Stimulated activated CD8-positive, alpha-beta memory T cell treated with anti-CD3 and anti-CD28 coated beads, Interleukin-4, amount 100 ng/mL, for 4 hours (primary cell): ENCODE results near the gene NASP.

Experiments used
- DNase-seq, 2 donors: peaks; one replicate each; pipeline ENCODE4 v3.0.0-alpha.2; 2020; ENCODE audit warnings: low read depth in 2 of 2, low spot score in 1 of 2

The NASP gene

DNA sequence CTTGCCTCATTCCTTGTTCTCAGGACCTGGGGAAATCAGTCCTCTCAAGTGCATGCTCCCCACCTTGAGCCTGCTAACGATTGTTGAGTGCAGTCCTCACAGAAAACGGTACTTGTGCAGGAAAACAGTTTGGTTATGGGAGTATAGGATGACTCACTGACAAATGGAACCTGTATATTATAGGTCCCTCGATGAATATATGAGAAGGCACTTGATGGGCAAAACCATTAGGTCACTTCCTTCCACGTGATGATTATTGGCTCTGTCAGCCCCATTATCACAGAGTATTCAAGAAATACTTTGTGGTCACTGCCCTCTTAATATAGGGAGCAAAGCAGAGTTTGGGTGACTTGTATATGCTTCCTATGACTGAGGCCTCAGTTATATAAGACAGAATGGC lies 33.8 kb downstream of the NASP start:
- no peak for DNase-seq

DNA sequence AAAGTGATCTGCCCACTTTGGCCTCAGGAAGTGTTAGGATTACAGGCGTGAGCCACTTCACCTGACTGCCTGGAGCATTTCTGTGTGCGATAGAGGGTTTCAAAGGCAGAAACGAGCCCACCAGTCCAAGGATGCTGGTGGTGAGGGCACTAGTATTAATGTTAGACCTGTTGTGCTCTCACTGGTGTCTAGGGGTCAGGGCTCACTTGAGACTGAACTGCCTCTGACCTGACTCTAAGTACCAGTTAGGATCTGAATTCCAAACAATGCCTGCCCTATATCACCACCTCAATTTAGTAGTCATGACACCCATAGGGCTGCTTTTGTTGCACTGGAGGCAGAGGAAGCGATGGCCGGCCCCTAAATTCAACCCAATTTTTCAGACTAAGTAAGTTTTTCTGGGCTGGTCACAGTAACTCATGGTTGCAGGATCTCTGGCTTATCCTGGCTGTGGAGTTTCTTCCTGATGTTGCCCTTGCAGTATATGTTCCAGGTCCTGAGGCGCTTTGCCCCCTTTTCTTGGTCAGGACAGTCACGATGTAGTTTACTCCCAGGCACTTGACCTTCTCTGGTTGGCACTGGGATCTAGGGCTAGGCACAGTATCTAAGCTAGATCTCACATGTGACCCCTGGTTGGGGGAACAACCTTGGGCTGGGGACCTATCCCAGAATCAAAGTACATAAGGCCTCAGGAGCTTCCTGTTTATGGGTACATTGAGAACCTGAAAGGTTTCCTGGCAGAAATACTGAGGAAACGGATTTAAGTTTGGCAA lies 35.5 kb downstream of the NASP start:
- DNase-seq = no peak

DNA sequence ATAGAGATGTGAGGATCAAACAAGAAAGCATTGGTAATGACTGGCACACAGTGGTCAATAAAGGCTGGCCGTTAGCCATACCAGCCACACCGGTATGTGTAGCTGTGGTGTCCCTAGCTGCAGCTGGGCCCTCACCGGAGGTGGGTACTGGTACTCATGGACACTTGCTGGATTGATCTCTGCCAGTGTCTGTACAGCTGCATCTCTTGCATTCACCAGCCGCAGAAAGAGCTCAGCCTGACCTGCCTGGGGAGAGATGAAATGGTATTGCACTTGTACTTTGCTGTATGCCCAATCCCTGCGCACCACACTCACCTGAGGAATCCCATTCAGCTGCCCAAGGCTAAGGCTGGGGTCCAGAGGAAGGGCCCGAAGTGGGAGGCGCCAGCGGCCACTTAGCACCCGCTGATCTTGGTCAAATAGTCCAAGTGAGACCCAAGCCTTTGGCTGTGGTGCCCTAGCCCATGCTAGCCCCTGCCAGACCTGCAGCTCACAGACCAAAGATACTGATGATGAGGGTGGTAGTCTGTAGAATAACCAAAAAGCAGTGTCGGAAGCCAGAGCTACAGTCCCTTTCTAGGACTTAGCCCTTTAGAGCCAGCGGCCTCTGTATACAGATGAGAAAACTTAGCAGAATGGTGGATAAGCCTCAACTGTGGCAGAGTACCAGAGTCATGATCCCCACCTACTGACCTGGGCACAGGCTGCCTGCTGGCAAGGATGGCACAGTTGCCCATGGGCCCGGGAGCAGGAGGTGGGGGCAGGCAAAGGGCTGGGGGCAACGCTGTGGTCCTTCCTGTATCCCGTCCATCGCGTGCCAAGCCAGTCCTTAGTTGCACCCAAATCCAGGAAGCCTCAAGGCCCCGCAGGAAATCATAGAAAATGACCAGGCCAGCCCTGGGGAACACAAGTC lies 37.0 kb downstream of the NASP start:
- DNase-seq = no peak

DNA sequence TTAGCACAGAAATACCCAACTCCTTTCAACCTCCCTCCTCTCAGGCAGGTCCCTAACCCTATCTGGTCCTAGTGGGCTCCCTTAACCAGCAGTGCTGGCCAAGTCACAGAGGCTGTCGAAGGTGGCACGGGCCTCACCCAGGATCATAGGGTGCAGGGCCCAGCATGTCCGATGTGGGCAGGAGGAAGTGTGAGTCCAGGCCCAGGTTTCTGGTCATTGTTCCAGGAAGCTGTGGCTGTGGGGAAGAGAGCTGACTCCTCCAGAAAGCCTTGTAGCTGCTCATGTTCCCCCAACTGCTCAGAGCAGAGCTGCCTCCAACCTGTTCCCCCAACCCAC lies 37.6 kb downstream of the NASP start:
- no peak for DNase-seq

DNA sequence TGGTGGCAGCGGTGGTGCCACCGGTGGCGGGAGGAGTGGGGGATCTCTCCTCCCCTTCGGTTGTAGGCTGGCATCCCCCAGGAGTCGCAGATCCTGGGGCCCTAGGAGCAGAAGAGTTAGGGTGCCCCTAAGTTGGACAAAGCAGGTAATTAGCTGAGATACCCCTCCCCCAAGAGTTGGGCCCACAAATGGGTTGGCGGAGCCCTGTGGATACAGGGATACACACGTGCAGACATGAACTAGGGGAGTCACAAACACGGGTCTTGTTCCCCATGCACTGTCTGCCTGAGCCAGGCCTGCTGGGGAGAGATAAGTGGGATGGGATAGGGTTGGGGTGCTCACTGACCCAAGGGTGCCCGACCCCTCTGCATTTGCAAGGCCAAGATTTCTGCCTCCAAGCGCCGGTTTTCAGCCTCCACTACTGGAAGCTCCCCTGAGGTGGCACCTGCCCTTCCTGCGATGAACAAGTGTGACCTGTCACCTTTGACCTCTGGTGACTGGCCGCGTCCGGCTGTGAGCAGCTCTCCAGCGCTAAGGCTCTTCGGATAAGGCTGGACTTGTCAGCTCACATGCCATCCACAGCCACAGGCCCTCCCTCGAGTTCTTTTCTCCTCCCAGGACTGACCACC lies 38.2 kb downstream of the NASP start:
- DNase-seq = no peak

DNA sequence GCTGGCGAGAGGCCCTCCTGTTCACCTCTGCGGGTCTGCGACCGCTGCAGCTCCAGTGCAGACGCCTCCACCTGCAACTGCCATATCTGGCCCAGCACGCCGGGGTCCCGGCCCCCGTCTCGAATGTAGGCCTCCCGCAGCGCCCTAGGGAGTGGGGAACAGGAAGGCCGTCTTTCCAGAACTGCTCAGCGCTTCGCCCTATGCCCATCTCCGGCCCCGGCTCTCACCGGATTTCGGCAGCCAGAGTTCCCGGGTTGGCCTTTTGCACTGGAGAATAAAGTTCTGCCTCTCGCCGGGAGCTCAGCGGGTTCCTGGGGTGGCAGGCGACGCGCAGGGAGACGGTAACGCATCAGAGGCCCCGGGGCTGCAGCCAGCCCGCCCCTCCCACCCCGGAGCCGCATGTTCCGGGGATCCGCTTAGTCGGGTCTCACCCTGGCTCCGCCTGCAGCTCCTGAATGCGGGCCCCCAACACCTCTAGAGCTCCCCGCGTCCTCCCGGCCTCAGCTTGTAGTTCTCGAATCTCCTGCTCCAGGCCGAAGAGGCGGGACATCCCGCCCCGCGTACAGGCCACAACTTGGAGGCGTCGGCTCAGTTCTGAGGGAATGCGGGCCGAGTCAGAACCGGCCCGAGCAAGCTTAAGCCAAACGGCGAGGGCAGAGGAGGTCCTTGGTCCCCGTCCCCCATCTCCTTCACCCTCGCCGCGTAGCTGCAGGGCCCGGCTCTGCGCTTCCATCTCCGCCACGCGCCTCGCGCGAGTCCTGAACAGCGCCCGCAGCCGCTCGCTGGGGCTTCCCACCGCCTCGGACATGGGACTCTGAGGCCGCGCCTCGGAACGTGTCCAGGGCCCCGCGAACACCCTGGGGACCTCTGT lies 38.9 kb downstream of the NASP start:
- no peak for DNase-seq

DNA sequence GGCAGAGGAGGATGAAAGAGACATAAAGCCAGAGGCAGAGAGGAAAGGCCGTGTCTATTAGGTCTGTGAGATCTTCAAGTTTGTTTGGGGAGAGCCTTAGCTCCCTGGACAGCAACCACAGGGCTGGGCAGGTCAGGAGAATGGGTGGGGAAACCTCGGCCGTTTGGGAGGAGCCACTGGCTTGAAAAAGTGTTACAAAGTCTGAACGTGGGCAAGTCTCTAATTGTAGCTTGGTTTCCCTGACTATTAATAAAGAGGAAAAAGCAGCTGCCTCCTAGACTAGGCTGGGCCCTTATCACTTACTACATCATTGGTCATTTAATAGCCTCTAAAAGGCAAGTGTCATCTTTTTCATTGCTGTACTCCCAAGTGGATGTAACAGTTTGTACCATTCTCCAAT lies 40.1 kb downstream of the NASP start, which contains the start of gene CCDC17:
TSS of gene CCDC17 (minus strand) at position 83 of the 400 bp plus-strand sequence. CDS start 145 bp downstream, outside the sequence.
- DNase-seq = no peak

DNA sequence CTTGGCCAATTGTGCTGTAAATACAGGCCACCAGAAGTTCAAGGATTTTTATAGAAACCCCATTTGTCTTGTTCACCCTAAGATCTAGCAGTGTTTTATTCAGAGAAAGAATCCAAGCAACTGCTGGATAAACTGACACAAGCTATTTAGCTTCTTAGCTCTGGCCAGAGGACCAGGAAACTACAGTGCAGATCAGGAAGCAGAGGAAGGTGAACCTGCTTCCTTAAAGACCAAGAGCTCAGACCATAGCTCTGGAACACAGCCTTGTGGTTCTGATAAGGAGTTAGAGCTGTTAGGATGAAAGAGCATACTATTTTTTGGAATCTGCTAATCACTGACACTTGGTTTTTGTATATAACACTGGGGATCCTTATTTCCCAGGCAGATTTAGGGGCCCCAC lies 45.2 kb downstream of the NASP start:
- DNase-seq = no peak

DNA sequence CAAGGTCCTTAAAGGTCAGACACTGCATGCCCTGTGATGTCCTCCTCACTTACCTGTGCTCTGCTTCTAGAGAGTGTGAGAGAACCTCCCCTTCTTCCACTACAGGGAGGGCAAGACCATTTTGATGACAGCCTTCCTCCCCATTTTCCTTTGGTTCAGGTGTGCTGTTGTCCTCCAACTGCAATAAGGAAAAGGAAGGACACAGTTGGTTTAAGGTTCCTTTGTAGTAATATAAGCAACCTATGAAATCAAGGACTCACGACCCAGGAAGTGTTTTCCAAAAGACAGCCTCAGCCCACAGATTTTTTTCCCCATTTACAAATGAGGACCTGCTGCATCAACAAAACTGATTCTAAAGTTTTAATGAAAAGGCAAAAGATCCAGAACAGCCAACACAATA lies 46.6 kb downstream of the NASP start:
- DNase-seq = no peak

DNA sequence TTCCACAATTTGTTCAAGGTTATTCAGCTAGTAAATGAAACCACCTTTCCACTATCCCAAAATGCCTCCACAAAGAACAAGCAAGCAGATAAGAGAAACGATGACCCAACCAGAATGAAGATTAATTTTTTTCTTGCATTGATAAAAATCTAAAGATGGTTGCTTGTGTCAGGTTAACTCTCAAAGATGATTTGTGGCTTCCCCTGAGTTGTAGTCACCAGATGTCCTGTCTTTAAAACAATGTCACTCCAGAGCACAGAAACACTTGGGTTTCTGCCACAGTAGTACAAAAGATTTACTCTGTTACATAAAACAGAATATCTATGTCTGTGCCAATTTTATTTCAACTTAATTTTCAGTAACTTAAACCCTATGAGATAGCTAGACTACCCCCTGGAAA lies 51.4 kb downstream of the NASP start:
- no peak for DNase-seq

DNA sequence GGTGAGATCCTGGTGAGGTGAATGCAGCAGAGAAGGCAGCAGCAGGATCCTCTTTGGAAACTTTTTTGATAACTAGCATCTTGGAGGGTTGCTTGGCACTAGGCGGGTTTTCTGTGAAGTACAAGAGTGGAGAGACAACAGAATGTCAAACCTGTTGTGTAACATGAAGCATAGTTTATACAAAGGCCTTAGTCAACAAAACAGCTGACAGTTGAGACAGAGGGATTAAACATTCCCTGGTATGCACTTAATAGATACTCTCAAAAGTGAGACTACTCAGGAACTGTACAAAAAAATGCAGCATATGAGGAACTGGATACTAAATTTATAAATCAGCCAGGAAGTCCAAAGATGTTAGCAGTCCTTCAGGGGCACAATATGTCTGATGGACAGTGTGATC lies 56.5 kb downstream of the NASP start:
- no peak for DNase-seq

DNA sequence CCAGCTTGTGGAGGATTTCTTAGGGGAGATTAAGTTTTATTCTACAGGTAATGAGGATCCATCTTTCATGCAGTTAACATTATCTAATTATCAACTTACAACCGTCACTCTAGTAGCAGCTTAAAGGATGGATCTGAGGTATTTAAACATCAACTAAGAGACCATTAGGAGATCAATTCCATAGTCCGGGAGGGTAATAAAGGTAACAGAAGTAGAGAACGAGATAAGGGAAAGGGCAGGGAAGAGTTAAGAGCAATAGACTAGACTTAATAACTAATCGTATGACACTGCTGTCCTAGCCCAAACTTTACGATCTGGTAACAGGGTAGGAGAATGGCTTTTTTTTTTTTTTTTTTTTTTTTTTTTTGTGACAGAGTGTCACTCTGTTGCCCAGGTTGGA lies 59.5 kb downstream of the NASP start:
- no peak for DNase-seq

DNA sequence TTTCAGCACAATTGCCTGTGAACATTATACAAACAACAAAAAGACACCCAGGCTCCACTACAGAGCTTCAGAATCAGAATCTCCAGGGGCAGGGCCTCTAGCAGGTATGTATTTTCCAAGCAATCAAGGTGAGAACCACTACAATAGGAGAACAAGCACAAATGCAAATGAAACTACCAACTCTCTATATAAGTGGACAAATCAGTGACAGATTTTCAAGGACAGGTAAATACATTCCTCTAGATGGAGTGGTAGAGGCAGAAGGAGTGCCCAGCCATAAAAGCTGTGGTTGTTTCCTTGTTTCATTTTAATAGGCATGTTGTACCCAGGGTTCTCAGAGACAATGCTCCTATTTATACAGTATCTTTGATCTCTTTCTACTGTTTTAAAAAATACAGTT lies 60.1 kb downstream of the NASP start:
- DNase-seq = no peak

DNA sequence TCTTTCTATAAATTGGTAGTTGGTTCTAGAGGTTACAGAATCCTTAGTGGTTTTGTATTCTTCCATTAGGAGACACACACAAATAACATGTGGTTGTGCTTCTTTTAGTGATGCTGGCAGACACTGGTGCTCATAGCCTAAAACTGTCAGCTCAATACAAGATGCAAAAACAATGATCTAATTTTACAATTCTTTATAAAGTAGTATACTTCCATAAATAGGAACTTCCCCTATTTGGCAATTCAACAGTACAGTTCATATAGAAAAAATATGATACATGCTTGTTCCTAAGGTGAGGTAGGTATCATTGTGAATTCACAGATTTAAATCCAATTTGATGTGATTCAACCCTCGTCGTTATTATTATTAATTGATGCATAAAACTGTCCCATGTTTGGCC lies 60.8 kb downstream of the NASP start:
- no peak for DNase-seq

DNA sequence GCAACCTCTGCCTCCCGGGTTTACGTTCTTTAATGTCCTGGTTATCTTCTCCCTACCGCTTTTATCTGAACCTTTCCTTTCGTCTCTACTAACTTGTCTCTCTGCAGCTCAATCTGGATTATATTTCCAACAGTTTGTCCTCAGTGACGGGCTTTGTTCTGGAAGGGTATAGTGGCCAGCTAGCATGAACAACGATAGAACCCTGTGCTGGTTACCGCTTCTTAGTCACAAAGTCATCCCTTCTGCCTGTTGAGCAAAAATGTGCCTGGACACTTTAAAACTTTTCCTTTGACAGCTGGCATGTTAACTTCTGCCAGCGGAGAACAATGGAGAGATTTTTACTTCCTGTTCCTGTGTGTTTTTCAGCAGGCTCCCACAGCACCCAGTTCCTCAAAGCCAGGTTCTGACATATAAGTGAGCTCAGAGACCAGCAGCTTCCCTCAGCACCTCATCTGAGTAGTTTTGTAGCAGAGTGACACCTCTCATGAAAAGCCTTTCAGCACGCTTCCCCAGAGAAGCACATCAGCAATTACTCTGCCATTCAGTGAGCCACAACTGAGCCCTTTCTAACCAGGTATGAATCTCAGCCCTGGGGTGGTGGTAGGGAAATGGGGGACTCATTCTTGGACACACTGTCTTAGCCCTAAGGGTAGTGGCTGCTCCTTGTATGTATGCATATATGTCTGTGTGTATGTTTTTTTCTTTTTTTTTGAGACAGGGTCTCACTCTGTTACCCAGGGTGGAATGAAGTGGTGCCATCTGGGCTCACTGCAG lies 63.6 kb downstream of the NASP start:
- DNase-seq = no peak

DNA sequence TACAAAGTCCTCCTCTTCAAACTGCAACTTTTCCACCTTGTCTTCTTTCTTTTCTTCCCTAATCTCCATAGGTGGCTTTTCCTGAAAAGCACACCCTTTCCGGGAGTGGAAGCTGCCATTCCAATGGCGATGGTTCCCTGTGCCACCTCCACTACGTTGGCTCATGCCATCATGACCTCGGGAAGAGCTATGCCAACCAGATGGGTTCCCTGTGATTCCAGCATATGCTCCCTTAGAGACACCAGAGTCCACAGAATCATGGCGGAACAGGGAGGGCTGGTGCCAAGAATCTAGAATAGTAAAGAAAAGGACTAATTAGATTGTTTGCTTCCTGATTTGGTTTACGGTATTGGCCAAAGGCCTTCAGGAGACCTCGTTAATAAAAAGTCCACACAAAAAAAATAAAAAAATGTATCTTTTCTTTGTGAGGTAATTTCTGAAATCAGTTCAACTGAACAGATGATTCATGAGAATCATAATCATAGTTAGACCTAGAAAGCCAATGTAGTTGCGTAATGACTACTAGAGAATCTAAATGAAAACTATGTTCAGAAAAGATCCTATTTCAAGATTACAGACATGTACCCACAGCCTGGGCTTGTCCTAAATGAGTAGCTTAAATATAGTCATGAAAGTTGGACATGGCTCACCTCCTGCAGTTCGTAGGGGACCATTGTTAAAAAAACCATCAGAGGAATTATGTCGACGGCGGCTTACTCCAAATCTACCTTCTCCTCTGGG lies 70.9 kb downstream of the NASP start:
- no peak for DNase-seq

DNA sequence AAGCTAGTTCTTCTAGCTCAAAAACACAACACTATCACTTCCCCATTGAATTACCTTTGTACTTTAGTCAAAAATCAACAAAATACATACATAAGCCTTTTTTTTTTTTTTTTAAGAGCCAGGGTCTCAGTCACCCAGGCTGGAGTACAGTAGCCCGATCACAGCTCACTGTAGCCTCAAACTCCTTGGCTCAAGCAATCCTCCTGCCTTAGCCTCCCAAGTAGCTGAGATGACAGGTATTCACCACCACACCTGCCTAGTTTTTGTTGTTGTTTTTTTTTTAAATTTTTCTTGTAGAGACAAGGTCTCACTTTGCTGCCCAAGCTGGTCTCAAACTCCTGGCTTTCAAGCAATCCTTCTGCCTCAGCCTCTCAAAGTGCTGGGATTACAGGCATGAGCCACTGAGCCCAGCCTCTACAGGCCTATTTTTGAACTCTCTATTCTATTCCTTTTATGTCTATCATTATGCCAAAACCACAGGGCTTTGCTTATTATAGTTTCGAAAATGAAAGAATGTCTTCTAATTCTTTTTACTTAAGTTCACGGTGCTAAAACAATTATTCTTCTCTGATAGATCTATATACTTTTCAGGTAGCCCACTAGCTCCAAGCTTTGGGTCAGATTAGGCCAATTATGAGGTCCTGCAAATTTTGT lies 72.9 kb downstream of the NASP start:
- no peak for DNase-seq

DNA sequence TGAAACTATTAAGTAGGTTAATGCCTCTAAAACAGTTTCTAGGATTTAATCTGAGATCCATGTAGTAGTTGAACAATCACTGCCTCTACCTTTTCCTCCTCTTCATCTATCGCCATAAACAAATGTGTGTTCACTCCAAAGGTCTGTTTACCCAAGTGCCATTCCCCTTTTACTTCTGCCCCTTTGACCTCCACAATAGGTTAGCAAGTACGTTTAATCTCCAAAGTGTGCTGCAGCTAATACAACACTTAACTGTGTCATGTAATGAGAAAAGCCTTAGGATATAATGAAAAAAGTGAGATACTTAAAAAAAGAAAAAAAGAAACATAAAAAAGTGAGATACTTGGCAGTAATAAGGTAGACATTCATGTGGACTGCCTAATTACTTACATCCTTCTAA lies 74.3 kb downstream of the NASP start:
- no peak for DNase-seq

DNA sequence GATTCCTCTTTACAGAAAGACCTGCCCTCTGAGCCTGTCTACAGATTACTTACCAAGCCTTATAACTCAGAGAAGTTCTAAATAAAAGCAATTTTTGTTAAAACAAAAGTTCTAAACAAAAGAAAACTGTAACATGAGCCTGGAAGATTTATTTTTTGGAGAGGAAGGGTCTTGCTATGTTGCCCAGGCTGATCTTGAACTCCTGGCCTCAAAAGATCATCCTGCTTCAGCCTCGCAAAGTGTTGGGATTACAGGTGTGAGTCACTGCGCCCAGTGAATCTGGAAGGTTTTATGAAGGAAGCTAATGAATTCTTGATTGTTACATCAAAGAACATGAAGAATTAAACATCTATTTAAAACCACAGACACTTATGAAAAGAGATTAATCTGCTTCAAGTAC lies 75.4 kb downstream of the NASP start:
- no peak for DNase-seq
